ENCODE results near the gene DZIP1L. TPM values are rescaled to one million over a fixed set of nuclear protein-coding genes. Genes with fewer than 3 reads are reported as not detected.

DZIP1L gene
- total RNA-seq, 2 experiments from 2014 or later, result not detected

DNA sequence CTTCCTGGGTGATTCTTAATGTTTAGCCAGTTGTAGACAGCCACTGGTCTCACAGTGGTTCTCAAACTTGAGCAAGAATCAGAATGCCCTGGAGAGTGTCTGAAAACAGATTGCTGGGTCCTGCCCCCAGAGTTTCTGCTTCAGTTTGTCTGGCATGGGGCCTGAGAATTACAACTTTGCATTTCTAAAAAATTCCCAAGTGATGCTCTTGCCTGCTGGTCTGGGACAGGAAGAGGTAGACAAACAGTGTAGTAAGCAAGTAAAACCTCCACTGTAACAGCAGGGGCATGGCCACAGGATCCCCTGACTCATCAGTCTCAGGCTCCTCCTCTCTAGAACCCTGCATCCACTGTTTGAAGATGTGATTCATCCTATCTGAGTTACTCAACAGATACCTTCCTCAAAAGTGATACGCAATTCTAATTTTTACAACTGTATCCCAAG lies 36.5 kb downstream of the DZIP1L start:
- Mint-ChIP-seq H3K27ac (no peak overlapping the region), H3K4me3 (no peak overlapping the region), H3K27me3 (peaks cover 12% of the 10 kb centered on the region), H3K36me3 (ENCODE audit: low read depth) (no peaks in the 10 kb centered on the region), H3K9me3 (no peaks in the 10 kb centered on the region), H3K4me1 (ENCODE audit: low read depth) (peaks cover 30% of the 10 kb centered on the region)
- POLR2A ChIA-PET, result no interaction called here
- TF ChIP-seq, protein P1, sequence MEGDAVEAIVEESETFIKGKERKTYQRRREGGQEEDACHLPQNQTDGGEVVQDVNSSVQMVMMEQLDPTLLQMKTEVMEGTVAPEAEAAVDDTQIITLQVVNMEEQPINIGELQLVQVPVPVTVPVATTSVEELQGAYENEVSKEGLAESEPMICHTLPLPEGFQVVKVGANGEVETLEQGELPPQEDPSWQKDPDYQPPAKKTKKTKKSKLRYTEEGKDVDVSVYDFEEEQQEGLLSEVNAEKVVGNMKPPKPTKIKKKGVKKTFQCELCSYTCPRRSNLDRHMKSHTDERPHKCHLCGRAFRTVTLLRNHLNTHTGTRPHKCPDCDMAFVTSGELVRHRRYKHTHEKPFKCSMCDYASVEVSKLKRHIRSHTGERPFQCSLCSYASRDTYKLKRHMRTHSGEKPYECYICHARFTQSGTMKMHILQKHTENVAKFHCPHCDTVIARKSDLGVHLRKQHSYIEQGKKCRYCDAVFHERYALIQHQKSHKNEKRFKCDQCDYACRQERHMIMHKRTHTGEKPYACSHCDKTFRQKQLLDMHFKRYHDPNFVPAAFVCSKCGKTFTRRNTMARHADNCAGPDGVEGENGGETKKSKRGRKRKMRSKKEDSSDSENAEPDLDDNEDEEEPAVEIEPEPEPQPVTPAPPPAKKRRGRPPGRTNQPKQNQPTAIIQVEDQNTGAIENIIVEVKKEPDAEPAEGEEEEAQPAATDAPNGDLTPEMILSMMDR (IDR thresholded peaks at IDR 0.05), result no peak
- intact Hi-C loops (cut with micrococcal nuclease), result no loop called here
- ATAC-seq (peak; percentile 65), DNase-seq (peak; percentile 44)
- CTCF ChIA-PET, result interaction anchor here (1.6 to 2.3 kb wide), 2 partner anchors 9 to 40 kb away, joined by 3 to 9 read pairs; no protein-coding TSS in a partner anchor

DNA sequence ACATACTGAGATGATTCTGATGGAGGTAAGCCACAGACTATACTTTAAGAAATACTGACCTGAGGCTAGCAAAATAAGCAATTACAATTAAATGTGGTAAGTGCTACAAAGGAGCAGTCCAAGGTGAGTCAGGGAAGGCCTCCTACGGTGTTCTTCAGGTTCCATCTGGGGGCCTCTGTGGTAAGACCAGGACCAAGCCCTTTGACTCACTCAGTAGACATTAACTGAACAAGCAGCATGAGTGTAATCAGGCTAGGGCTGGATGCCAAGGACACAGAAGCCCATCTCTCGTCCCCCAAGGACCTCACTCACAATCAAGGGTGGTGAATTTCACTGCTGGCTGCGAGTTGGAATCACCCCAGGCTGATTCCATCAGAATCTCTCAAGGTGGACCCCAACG lies 37.3 kb downstream of the DZIP1L start:
- intact Hi-C loops (cut with micrococcal nuclease), result no loop called here
- Mint-ChIP-seq H3K36me3 (ENCODE audit: low read depth) (no peaks in the 10 kb centered on the region), H3K27ac (no peak overlapping the region), H3K4me3 (no peak overlapping the region), H3K27me3 (peaks cover 15% of the 10 kb centered on the region), H3K9me3 (no peaks in the 10 kb centered on the region), H3K4me1 (ENCODE audit: low read depth) (peaks cover 22% of the 10 kb centered on the region)
- CTCF ChIA-PET, result interaction anchor here (1.4 to 1.6 kb wide), 2 partner anchors 9 to 41 kb away, joined by 3 to 4 read pairs; no protein-coding TSS in a partner anchor
- POLR2A ChIA-PET, result no interaction called here
- no peak for ATAC-seq
- TF ChIP-seq, protein P1 (IDR thresholded peaks at IDR 0.05), result no peak
- DNase-seq, result peak; percentile 14

DNA sequence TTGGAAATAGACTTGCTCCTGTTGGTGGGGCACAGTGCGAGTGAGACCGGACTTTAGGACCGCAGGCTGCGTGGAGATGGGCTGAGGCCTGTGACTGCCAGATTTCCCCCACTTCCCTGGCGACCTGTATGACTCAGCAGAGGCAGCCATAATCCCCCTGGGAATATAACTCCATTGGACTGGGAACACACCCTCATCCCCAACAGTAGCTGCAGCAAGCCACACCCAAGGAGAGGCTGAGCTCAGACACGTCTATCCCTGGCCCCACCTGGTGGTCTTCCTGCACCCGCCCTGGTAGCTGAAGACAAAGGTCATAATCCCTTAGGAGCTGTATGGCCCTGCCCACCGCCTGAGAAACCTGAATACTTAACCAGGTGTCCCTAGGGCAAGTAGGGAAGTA lies 42.6 kb downstream of the DZIP1L start:
- TF ChIP-seq, protein P1 (IDR thresholded peaks at IDR 0.05), result no peak
- H3K4me1 Mint-ChIP-seq (ENCODE audit: low read depth), result no peaks in the 10 kb centered on the region
- POLR2A ChIA-PET, result no interaction called here
- H3K27me3 Mint-ChIP-seq, result peaks cover 18% of the 10 kb centered on the region
- H3K36me3 Mint-ChIP-seq (ENCODE audit: low read depth), result no peaks in the 10 kb centered on the region
- no peak overlapping the region for H3K27ac Mint-ChIP-seq
- no peaks in the 10 kb centered on the region for H3K9me3 Mint-ChIP-seq
- CTCF ChIA-PET, result interaction anchor here (0.9 to 12.7 kb wide), 2 partner anchors 35 to 45 kb away, joined by 3 to 181 read pairs; partner anchors contain the start of gene DZIP1L
- no peak overlapping the region for H3K4me3 Mint-ChIP-seq
- no peak for ATAC-seq
- no peak for DNase-seq
- intact Hi-C loops (cut with micrococcal nuclease), result no loop called here

DNA sequence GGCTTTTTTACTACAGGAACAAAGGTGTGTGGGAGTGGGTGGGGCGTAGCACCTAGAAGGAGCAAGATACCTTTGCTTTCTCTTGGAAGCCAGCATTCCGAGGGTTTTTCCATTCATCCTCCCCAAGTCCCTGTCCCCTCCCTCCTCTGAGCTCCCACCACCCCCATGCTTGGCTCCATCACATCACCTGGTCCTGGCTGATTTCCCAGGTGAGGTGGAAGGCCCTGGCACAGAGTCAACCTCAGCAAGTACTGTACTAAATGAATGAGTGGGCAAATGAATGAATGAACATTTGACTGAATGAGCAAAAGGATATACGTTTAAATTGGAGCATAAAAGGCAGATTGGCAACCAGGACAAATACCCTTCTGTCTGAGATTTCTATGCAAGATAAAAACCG lies 45.4 kb downstream of the DZIP1L start:
- ChIA-PET CTCF (interaction anchor here (1.1 to 12.7 kb wide), 7 partner anchors 10 to 846 kb away, joined by 3 to 181 read pairs (median 5); partner anchors contain the start of gene DZIP1L), POLR2A (interaction anchor here (1.0 kb wide), 1 partner anchor 103 kb away, joined by 3 read pairs; no protein-coding TSS in a partner anchor)
- H3K4me1 Mint-ChIP-seq (ENCODE audit: low read depth), result peaks cover 4% of the 10 kb centered on the region
- no peaks in the 10 kb centered on the region for H3K9me3 Mint-ChIP-seq
- H3K36me3 Mint-ChIP-seq (ENCODE audit: low read depth), result no peaks in the 10 kb centered on the region
- no peak overlapping the region for H3K4me3 Mint-ChIP-seq
- H3K27ac Mint-ChIP-seq, result no peak overlapping the region
- TF ChIP-seq, protein P1 (IDR thresholded peaks at IDR 0.05), result no peak
- DNase-seq, result no peak
- peaks cover 13% of the 10 kb centered on the region for H3K27me3 Mint-ChIP-seq
- intact Hi-C loops (cut with micrococcal nuclease), result no loop called here
- ATAC-seq, result no peak

DNA sequence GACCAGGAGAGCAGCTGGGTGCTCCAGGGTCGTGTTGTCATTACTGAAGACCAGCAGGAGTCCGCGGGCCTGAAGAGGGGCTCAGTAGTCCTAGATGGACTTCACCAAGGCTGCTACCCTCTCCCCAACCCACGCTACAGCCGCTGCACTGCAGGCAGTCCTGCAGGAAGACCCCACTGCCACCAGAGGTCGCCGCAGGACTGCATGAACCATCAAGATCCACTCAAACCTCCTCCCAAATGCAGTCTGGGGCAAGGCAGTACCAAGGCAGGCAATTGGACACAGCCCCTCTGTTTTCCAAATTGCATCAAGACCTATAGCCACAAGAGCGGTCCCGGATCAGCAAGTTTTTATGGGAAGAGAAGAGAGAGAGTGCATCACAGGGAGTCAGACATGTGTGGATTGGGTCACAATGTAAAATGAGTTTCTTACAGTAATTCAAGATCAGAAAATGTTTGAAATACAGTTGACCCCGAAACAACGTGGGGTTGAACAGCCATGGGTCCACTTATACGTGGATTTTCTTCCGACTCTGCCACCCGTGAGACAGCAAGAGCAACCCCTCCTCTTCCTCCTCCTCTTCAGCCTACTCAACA lies 46.7 kb downstream of the DZIP1L start:
- no peak overlapping the region for H3K27ac Mint-ChIP-seq
- DNase-seq (peak; percentile 84), ATAC-seq (peak; percentile 76)
- intact Hi-C loops (cut with micrococcal nuclease), result loop anchor here (2.0 kb wide), 1 partner anchor 50 kb away; no protein-coding TSS in a partner anchor
- peaks cover 10% of the 10 kb centered on the region for H3K27me3 Mint-ChIP-seq
- TF ChIP-seq, protein P1 (IDR thresholded peaks at IDR 0.05), result peak; percentile 85
- peaks cover 4% of the 10 kb centered on the region for H3K4me1 Mint-ChIP-seq (ENCODE audit: low read depth)
- ChIA-PET CTCF (interaction anchor here (0.7 to 12.7 kb wide), 12 partner anchors 9 to 105 kb away, joined by 3 to 181 read pairs (median 4); partner anchors contain the start of gene DZIP1L), POLR2A (no interaction called here)
- no peaks in the 10 kb centered on the region for H3K36me3 Mint-ChIP-seq (ENCODE audit: low read depth)
- no peaks in the 10 kb centered on the region for H3K9me3 Mint-ChIP-seq
- H3K4me3 Mint-ChIP-seq, result no peak overlapping the region
